Lower lobe of right lung (tissue), 2 donors: Measurements from ENCODE around the gene PIF1. TPM values are rescaled to one million over a fixed set of nuclear protein-coding genes. Genes with fewer than 3 reads are reported as not detected.
"Not testable (repeated sequence)": the region's sequence is repeated elsewhere in the genome, so short reads cannot be mapped to it uniquely, and the experiment has no call there.

Experiments used
- ATAC-seq, 2 donors: fragments of 200-7000 bp; cut with Tn5 transposase; one replicate each; pipeline ENCODE4 v1.9.1; 2020 to 2022; ENCODE audit warnings: mild to moderate bottlenecking in 2 of 2, moderate library complexity in 2 of 2
- DNase-seq: peaks from one replicate; pipeline ENCODE4 v3.0.0-alpha.2; 2020
- H3K27ac ChIP-seq: fragments of 200-600 bp; one replicate; pipeline ENCODE4 v1.8.0; 2022
- H3K27me3 ChIP-seq: fragments of 200-600 bp; one replicate; pipeline ENCODE4 v1.8.0; 2022; ENCODE audit warnings: low read depth
- H3K36me3 ChIP-seq: fragments of 200-600 bp; one replicate; pipeline ENCODE4 v1.8.0; 2022; ENCODE audit warnings: mild to moderate bottlenecking
- H3K4me1 ChIP-seq: fragments of 200-600 bp; one replicate; pipeline ENCODE4 v1.8.0; 2022
- H3K4me3 ChIP-seq: fragments of 200-600 bp; one replicate; pipeline ENCODE4 v1.8.0; 2022; ENCODE audit warnings: mild to moderate bottlenecking
- H3K9me3 ChIP-seq: fragments of 200-600 bp; one replicate; pipeline ENCODE4 v1.8.0; 2022
- CTCF ChIP-seq: fragments of 200-600 bp; IDR thresholded peaks from one replicate; pipeline ENCODE4 v1.8.0; 2022; ENCODE audit warnings: antibody characterized with exemption, mild to moderate bottlenecking
- intact Hi-C: fragments of 100-400 bp; cut with DNase I; formaldehyde crosslinking; loops from one replicate; pipeline ENCODE4 v1.11.0; 2022
- total RNA-seq: library from RNA; stranded (reverse); fragmentation: NEBNext Ultra II Directional; extraction: Animal tissue kit (Norgen Biotek cat#: 25700); gene quantifications from one replicate; pipeline ENCODE4 v1.2.1, GENCODE V29; 2021
- donor health status: DM: no; HTN: yes; CAD: no; lungs with severe emphysema.

PIF1 gene
- total RNA-seq, 1 donor from 2014 or later = 1.4 TPM

GRCh38 chr15:64807051-64807749 is 18.2 kb downstream of the PIF1 start:
- no peak for DNase-seq
- H3K27me3 ChIP-seq = no peaks in the 10 kb centered on the region
- H3K4me3 ChIP-seq = no peak overlapping the region
- no peak overlapping the region for H3K27ac ChIP-seq
- no peaks in the 10 kb centered on the region for H3K4me1 ChIP-seq
- intact Hi-C loops = loop anchor here (10.0 kb wide), 1 partner anchor 52 kb away; no protein-coding TSS in a partner anchor
- no peak for TF ChIP-seq CTCF
- H3K36me3 ChIP-seq = no peaks in the 10 kb centered on the region
- no peak for ATAC-seq
- no peaks in the 10 kb centered on the region for H3K9me3 ChIP-seq

GRCh38 chr15:64806509-64806908 is 18.9 kb downstream of the PIF1 start:
- DNase-seq (no peak), ATAC-seq (no peak)
- Histone ChIP-seq H3K4me3 (no peak overlapping the region), H3K36me3 (no peaks in the 10 kb centered on the region), H3K27ac (no peak overlapping the region), H3K27me3 (no peaks in the 10 kb centered on the region), H3K4me1 (no peaks in the 10 kb centered on the region), H3K9me3 (no peaks in the 10 kb centered on the region)
- TF ChIP-seq CTCF = no peak
- intact Hi-C loops = loop anchor here (10.0 kb wide), 1 partner anchor 52 kb away; no protein-coding TSS in a partner anchor

- no peaks in the 10 kb centered on the region for H3K36me3 ChIP-seq
- no peaks in the 10 kb centered on the region for H3K9me3 ChIP-seq
- DNase-seq (no peak), ATAC-seq (no peak)
- no peak overlapping the region for H3K4me3 ChIP-seq
- intact Hi-C loops = loop anchor here (10.0 kb wide), 1 partner anchor 50 kb away; no protein-coding TSS in a partner anchor
- no peak overlapping the region for H3K27ac ChIP-seq
- no peak for TF ChIP-seq CTCF
- H3K4me1 ChIP-seq = no peaks in the 10 kb centered on the region
- H3K27me3 ChIP-seq = no peaks in the 10 kb centered on the region
Observed at GRCh38 chr15:64804619-64805018, 20.8 kb downstream of the PIF1 start.

- Histone ChIP-seq H3K9me3 (no peaks in the 10 kb centered on the region), H3K27me3 (no peaks in the 10 kb centered on the region), H3K27ac (no peak overlapping the region), H3K4me3 (no peak overlapping the region), H3K36me3 (no peaks in the 10 kb centered on the region), H3K4me1 (no peaks in the 10 kb centered on the region)
- intact Hi-C loops = loop anchor here (10.0 kb wide), 1 partner anchor 49 kb away; no protein-coding TSS in a partner anchor
- no peak for TF ChIP-seq CTCF
- ATAC-seq (no peak), DNase-seq (no peak)
Observed at GRCh38 chr15:64803526-64803925, 21.9 kb downstream of the PIF1 start.

- H3K36me3 ChIP-seq = no peaks in the 10 kb centered on the region
- intact Hi-C loops = loop anchor here (10.0 kb wide), 1 partner anchor 46 kb away; no protein-coding TSS in a partner anchor
- no peak overlapping the region for H3K4me3 ChIP-seq
- H3K27me3 ChIP-seq = no peaks in the 10 kb centered on the region
- H3K9me3 ChIP-seq = no peaks in the 10 kb centered on the region
- DNase-seq (no peak), ATAC-seq (no peak)
- no peak overlapping the region for H3K27ac ChIP-seq
- no peak for TF ChIP-seq CTCF
- no peaks in the 10 kb centered on the region for H3K4me1 ChIP-seq
Observed at GRCh38 chr15:64800476-64800875, 25.0 kb downstream of the PIF1 start.

GRCh38 chr15:64798905-64799304 is 26.5 kb downstream of the PIF1 start:
- DNase-seq, H3K36me3 ChIP-seq, H3K27ac ChIP-seq, H3K4me1 ChIP-seq, intact Hi-C loops, H3K9me3 ChIP-seq, H3K27me3 ChIP-seq, ATAC-seq, H3K4me3 ChIP-seq: not testable (repeated sequence)

GRCh38 chr15:64795921-64796320 is 29.5 kb downstream of the PIF1 start:
- H3K4me1 ChIP-seq, H3K27ac ChIP-seq, intact Hi-C loops: not testable (repeated sequence)

GRCh38 chr15:64795299-64795698 is 30.1 kb downstream of the PIF1 start:
- DNase-seq, H3K27me3 ChIP-seq, H3K36me3 ChIP-seq, H3K27ac ChIP-seq, H3K9me3 ChIP-seq, H3K4me1 ChIP-seq, H3K4me3 ChIP-seq, intact Hi-C loops, ATAC-seq: not testable (repeated sequence)

More at GRCh38 chr15:64795921-64796320, 29.5 kb downstream of the PIF1 start:
- not testable (repeated sequence) for H3K9me3 ChIP-seq, ATAC-seq, DNase-seq, H3K36me3 ChIP-seq, H3K27me3 ChIP-seq, H3K4me3 ChIP-seq
